NCI-H345 treated with DMSO at 0.1 percent for 48 hours (cell line): ENCODE measurements around the gene VANGL1.

ENCODE experiments used
- DNase-seq: peaks from one replicate; lab custom pipeline; 2025; ENCODE audit not compliant: unreplicated experiment; lab: John Stamatoyannopoulos, UW

Gene VANGL1

DNA sequence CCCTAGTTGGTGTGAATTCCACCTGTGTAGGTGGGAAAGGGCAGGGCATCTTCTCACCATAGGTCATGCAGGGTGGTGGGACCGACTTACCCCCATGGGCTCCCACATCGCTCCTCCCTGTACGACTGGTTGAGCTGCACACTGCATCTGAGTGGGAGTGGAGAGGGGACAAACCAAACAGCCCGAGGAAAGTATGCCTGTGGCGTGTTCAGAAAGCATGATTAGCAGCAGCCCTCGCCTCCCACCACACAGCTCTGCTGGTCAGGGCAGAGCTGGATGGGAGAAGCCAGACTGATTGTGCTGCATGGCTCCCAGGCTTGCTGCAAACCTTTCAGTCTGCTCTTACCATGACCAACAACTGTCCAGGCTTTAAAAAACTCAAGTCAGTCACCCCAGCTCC, 24.4 kb downstream of the VANGL1 start:
- DNase-seq: no peak

DNA sequence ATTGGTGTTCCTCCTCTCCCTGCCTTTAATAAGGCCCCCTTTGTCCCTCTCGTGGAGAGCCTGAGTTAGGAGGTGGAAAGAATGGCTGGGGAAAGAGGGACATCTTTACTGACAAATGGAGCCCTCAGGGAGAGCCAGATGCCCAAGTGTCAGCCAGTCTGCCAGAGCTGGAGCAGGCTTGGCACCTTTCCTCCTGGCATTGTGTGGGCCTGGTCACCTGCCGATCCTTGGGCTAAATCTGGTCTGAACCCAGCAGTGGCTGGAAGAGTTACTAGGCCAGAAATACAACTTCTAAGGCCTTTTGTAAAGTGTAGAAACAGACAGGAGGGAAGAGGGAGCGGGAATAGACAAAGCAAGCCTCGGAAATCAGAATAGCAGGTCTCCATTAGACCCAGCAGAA, 24.9 kb downstream of the VANGL1 start:
- no peak for DNase-seq

DNA sequence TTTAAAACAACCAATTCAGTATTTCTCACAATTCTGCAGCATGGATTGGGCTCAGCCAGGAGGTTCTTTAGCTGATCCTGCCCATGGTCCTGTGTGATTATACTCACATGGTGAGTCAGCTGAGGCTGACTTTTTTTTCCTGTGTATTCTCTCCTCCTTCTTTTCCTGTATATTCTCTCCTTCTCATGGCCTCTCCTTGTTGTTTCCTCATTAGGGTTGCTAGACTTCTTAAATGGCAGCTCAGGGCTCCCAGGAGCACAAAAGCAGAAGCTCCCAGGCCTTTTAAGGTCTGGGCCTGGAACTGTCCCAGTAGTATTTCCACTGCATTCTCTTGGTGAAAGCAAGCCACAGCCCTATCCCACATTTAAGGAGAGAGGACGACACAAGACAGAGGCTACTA, 26.8 kb downstream of the VANGL1 start:
- DNase-seq: no peak

DNA sequence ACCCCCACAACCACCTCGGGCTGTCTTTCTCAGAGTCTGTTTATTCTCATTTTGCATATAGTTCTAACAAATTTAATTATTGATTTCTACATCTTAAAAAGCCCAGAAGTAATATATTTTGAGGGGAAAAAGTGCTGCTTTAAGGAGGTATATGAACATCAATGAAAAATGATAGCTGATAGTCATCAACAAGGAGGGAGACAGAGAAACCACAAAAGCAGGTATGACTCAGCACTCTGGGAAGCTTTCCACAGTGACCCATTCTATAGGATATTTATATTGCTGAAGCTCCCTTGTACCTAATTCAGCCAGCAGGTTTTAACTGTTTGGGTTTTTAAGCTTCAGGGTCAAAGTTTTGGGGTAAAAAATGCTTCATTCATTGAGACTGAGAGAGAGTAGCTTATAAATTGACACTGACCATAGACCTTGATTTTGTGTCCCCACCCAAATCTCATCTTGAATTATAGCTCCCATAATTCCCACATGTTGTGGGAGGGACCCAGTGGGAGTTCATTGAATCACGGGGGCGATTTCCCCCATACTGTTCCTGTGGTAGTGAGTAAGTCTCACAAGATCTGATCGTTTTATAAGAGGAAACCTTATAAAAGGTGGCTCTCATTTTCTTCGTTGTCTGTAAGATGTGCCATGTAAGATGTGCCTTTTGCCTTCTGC, 27.4 kb downstream of the VANGL1 start:
- DNase-seq: no peak

DNA sequence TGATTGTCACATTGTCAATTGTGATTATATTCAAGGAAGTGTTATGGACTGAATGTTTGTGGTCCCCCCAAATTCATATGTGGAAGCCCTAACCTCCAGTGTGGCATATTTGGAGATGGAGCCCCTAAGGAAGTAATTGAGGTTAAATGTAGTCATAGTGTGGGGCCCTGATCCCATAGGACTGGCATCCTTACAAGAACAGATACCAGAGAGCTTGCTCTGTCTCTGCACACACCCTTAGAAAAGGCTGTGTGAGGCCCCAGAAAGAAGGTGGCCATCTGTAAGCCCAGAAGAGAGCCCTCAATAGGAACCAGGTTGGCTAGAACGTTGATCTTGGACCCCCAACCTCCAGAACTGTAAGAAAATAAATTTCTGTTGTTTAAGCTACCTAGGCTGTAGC, 28.1 kb downstream of the VANGL1 start:
- no peak for DNase-seq

GRCh38 chr1:115670476-115671175, 28.9 kb downstream of the VANGL1 start:
- peak; percentile 70 for DNase-seq

GRCh38 chr1:115671176-115671934, 29.6 kb downstream of the VANGL1 start:
- DNase-seq: no peak

DNA sequence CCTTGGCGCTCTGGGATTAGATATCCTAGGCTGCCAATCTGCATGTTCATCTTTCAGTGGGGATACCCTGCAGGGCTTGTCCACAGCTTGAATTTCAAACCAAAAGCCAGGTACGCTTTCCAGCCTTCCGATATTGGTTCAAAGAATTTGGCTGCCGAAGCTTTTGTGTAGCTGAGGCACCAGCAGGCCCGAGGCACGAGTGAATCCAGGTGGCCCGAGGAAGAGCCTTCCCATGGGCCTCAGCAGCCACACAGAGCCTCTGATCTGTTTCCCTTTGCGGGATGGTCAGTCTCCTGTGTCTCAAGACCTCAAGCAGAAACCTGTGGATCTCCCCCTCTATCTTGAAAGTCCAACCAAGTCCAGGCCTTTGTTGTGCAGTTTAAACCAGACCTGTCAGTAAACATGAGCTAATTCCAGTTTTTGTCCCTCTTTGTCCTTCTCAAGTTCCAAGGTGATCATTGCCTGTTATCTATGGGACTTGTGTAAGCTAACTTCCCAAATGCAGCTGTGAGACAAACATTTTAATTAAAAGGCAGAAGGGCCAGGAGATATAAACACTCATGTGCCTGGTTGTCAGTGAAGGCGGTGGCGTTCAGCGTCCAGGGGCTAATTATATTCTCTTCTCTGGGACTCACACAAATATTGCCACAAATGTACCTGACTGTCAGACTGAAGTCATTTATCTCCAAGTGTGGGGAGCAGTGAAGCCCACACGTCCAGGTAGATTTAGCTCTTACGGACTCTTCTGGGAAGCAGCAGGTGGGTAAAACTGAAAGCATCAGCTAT, 30.6 kb downstream of the VANGL1 start:
- no peak for DNase-seq

DNA sequence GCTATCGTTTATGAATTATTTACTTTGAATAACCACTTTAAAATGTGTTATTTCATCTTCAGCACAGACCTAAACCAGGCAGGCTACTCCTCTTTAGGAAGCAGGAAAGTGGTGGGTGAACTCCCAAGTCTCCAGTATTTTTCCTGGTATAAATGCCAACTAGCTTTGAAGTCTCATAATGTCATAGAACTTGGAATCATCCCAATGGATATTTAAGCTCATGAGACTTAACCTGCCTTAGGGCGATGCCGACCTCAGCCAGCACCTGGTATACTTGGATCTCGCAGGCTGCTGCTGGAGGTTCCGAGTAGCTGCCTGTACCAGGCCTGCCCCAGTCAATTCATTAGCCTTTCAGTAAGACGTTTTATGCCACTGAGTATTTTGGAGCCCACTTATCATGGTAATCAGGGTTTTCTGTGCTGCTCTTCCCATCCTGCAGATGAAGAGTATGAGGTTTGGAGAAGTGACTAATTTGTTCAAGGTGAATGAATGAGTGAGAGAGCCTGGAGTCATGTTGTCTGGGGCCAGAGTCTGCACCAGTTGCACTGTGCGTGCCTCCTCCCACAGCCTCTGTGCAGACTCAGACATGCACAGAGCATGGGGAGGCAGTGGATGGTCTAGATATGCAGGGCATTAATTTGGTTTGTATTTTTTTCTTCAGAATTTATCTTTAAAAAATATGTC, 34.9 kb downstream of the VANGL1 start:
- DNase-seq: no peak

DNA sequence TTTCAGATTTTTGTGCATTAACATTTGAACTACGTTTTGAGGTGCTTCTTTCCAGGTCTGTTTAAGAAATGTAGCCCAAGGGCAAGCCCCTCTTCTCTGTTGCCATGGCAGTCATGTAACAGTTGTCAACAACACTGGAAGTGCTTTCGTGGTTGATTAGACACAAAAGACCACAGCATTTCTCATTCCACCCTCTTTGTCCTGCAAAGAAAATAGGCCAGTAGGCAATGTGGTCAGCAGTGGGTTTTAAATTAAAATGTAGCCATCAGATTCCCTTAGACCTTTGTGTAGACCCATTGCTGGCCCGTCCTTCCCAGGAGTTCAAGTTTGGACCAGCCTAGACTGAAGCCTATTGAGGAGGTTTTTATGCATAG, 35.4 kb downstream of the VANGL1 start:
- no peak for DNase-seq

DNA sequence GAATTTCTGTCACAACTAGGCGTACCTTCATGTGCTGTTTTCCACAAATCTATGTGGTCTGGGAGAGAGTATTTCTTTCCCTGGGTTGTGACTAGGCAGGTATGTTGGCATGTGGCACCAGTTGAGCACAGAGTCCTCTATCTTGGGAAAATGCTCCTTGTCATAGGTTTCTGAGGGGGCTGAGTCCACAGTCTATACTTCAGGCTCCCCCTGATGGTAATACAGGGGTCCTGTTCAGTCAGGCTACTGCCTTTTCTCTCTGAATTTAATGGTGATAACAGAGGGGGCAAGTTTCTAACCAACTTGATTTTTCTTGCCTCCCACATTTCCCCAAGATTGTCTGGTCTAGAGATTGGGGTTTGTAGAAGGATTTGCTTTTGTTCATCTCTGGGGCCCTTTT, 35.8 kb downstream of the VANGL1 start:
- DNase-seq: no peak

DNA sequence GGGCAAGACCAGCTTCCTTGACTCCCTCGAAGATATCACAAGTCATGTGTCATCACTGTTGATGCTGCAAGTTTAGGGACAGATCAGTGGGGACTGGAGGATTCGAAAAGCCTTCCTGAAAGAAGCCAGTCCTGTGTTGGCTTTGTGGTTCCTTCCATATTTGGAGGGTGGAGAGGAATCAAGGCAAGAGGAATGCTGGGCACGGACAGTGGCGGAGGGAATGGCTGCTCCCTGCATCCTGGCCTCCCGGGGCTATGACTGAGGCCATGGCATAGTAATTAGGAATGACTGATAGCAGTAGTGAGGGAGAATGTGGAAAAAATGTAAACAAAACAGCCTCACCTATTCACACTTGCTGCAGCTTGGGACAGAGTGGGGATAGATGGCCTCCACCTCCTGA, 36.4 kb downstream of the VANGL1 start:
- DNase-seq: no peak

DNA sequence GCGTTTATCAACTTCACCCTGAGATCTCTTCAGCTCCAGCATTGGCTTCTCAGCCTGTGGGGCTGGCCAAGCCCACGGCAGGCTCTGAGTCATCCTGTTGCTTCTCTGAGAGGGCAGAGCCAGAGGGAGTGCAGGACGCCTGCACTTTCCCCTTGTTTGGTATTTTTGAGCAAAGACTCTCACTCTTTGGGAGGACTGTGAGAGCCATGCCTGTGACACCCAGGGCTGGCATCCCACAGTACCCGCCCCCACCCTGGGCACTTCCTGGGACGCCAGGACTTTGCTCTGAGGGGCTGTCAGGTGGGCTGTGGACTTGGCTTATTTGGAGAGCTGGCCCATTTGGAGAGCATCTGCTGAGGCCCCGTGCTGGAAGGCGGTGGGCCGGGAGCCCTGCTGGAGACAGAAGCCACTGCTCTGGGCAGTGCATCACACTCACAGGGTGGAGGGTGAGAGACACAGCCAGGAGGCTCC, 37.4 kb downstream of the VANGL1 start:
- DNase-seq: no peak

DNA sequence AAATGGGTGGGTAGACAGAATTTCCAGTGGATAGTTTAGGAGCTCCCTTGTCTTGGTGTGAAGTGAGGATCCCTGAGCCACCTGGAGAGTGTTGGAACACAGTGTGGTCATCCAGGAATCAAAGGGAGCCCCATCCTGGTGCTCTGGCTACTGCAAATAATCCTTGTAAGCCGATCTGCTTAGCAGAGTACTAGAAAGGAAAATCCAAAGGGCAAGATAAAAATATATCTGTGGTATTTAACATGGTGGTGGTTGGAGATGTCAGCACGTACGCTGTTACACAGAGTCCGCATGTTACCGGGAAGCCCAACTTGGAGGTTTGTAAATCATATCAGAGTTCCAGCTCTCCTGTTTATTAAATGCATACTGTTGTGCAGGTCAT, 39.0 kb downstream of the VANGL1 start:
- no peak for DNase-seq

DNA sequence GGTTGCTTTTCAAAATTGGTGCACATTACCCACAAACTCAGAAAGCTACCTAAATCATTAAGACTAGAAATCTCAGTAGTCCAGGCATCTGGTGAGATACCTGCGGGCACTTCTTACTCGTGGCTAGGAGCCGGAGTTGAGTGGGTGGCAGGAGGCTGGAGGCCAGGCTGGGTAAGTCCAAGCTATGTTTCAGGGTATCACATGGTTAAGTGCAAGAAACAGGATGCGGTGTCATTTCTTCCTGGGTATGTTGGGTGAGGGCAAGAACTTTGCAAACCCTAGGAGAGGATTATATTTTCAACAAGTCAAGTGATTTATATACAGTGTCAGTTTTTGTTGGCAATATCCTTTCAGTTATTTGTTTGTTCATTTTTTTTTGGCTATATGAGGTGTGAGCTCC, 41.0 kb downstream of the VANGL1 start:
- no peak for DNase-seq

DNA sequence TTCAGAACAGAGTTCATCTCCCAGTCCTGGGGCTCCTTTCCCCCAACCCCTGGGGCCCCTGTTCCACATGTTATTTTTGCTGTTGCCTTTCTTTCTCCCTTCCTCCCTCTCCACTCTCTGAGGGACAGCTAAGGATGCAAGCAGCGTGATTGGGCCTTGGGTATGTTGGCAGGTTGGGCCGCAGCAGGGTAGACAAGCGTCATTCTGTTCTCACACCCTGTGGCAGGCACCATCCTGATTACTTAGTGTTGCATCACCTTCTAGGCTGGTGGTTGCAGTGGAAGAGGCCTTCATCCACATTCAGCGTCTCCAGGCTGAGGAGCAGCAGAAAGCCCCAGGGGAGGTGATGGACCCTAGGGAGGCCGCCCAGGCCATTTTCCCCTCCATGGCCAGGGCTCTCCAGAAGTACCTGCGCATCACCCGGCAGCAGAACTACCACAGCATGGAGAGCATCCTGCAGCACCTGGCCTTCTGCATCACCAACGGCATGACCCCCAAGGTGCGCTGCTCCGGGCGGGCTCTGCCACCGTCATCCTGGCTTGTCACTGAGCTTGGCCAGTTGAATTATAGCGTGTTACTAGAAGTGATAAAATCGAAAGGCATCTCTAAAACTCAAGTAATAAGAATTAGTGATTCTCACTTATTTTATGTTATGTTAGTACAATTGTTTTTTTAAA, 43.4 kb downstream of the VANGL1 start:
- DNase-seq: no peak

DNA sequence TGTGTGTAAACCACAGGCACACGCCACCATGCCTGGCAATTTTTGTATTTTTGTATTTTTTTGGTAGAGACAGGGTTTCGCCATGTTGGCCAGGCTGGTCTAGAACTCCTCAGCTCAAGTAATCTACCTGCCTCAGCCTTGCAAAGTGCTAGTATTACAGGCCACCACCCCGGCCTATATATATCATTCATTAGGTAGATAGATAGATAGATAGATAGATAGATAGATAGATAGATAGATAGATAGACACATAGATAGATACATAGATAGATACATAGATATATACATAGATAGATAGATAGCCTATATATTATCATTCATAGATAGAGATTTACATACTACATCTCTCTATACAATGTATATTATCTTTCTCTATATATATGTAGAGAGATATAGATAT, 46.0 kb downstream of the VANGL1 start:
- no peak for DNase-seq

DNA sequence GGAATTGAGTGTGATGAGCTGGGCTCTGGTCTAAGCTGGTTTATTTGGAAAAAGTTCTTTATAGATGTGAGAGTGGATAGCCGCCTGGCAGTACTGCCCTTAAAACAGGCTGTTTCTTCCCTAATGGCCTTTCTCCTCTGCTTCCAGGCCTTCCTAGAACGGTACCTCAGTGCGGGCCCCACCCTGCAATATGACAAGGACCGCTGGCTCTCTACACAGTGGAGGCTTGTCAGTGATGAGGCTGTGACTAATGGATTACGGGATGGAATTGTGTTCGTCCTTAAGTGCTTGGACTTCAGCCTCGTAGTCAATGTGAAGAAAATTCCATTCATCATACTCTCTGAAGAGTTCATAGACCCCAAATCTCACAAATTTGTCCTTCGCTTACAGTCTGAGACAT, 49.2 kb downstream of the VANGL1 start:
- no peak for DNase-seq

DNA sequence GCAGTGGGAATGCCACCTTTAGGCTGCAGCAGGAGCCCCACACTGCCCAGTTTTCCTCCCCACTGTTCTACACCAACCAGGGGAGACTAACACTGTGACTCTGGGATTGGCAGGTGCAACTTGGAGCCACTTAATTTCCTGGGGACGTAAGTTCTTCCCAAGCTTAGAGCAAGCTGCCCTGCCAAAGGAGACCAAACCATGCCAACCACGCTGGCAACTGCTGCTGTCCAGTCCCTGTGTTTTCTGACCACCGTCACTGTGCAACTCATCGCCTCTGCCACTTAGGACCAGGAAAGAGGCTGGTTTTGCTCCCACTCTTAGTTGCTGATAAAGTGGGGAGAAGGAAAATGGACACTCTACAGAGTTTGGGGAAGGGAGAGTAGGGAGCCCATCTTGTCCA, 50.5 kb downstream of the VANGL1 start:
- DNase-seq: no peak

DNA sequence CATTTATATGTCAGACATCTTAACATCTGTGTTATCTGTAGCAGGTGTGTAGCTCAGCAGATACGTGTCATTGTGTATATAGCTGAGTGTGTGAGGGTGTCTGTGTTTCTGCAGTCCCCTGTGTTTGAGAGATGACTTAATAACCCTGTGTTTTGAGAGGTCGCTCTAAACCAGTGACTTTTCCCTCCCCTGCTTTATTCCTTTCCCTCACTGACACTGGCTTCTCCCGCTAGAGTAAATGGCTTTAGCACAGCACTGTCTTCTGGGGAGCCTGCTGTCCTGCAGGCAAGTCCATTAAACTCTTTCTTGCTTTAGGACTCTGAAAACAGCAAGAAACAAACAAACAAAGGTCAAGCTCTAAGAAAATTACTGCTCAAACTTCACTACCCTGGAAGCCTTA, 53.0 kb downstream of the VANGL1 start:
- peak; percentile 86 for DNase-seq
